H1 (cell line): ENCODE measurements around the gene IQCH. TPM values are rescaled to one million over a fixed set of nuclear protein-coding genes. Genes with fewer than 3 reads are reported as not detected.

Experiments
- SIRT6 ChIP-seq: IDR thresholded peaks from one replicate; pipeline ENCODE4 v1.7.1; 2012; ENCODE audit warnings: low read length, inconsistent platforms
- ZNF274 ChIP-seq: IDR thresholded peaks from 2 replicates; pipeline ENCODE4 v1.7.0; 2012; ENCODE audit warnings: low read length, borderline replicate concordance; ENCODE audit errors: extremely low read depth
- polyA plus RNA-seq, 7 experiments: library from polyadenylated mRNA; depleted of rRNA in 3 of 7; stranded (reverse) in 5 of 7; unstranded in 2 of 7; fragments of >200 nt in 5 of 7; fragments of 200-250 nt in 2 of 7; gene quantifications; 1 replicate in 5 of 7; 2 replicates in 1 of 7; 4 replicates in 1 of 7; pipeline versions ENCODE4 v1.2.1 to v1.2.3, GENCODE V29; 2011 to 2013; ENCODE audit warnings: missing spikeins in 2 of 7, mixed read lengths in 2 of 7
- total RNA-seq: library from RNA; stranded (reverse); fragmentation: NEBNext Ultra II Directional; extraction: Animal tissue kit (Norgen Biotek cat#: 25700); gene quantifications from 2 replicates; pipeline ENCODE4 v1.2.1, GENCODE V29; 2021
- TF ChIP-seq, protein P1 (sequence below): fragments of 300-600 bp; sonication (generic); IDR thresholded peaks from 2 replicates; pipeline ENCODE4 v1.7.1; 2012; ENCODE audit warnings: low read length, moderate library complexity, mild to moderate bottlenecking, inconsistent platforms; ENCODE audit not compliant: insufficient replicate concordance

IQCH gene
- total and polyA plus RNA-seq, 2 of the 8 experiments (the other 6 are each of a cell fraction or from before 2014, with no cell fraction given): 0.60 to 1.9 TPM

DNA sequence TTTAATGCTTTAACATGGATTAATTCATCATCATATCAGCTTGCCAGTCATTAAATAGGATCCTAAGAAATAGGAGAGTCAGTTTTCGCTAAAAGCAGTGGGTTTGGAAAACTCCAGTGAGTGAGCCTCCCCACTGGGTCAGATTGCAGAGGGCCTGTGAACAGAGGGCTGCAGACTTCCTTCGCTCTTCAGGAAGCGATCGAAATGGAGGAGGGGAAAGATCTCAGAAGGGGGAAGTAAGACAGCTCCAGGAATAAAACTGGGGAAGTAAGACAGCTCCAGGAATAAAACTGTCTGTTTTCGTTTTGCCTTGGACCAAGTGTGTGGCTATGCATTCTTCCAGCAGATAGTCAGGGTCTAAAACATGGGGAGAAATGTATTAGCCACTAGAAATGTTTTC, 141.5 kb downstream of the IQCH start (continued):
- TF ChIP-seq, protein P1, sequence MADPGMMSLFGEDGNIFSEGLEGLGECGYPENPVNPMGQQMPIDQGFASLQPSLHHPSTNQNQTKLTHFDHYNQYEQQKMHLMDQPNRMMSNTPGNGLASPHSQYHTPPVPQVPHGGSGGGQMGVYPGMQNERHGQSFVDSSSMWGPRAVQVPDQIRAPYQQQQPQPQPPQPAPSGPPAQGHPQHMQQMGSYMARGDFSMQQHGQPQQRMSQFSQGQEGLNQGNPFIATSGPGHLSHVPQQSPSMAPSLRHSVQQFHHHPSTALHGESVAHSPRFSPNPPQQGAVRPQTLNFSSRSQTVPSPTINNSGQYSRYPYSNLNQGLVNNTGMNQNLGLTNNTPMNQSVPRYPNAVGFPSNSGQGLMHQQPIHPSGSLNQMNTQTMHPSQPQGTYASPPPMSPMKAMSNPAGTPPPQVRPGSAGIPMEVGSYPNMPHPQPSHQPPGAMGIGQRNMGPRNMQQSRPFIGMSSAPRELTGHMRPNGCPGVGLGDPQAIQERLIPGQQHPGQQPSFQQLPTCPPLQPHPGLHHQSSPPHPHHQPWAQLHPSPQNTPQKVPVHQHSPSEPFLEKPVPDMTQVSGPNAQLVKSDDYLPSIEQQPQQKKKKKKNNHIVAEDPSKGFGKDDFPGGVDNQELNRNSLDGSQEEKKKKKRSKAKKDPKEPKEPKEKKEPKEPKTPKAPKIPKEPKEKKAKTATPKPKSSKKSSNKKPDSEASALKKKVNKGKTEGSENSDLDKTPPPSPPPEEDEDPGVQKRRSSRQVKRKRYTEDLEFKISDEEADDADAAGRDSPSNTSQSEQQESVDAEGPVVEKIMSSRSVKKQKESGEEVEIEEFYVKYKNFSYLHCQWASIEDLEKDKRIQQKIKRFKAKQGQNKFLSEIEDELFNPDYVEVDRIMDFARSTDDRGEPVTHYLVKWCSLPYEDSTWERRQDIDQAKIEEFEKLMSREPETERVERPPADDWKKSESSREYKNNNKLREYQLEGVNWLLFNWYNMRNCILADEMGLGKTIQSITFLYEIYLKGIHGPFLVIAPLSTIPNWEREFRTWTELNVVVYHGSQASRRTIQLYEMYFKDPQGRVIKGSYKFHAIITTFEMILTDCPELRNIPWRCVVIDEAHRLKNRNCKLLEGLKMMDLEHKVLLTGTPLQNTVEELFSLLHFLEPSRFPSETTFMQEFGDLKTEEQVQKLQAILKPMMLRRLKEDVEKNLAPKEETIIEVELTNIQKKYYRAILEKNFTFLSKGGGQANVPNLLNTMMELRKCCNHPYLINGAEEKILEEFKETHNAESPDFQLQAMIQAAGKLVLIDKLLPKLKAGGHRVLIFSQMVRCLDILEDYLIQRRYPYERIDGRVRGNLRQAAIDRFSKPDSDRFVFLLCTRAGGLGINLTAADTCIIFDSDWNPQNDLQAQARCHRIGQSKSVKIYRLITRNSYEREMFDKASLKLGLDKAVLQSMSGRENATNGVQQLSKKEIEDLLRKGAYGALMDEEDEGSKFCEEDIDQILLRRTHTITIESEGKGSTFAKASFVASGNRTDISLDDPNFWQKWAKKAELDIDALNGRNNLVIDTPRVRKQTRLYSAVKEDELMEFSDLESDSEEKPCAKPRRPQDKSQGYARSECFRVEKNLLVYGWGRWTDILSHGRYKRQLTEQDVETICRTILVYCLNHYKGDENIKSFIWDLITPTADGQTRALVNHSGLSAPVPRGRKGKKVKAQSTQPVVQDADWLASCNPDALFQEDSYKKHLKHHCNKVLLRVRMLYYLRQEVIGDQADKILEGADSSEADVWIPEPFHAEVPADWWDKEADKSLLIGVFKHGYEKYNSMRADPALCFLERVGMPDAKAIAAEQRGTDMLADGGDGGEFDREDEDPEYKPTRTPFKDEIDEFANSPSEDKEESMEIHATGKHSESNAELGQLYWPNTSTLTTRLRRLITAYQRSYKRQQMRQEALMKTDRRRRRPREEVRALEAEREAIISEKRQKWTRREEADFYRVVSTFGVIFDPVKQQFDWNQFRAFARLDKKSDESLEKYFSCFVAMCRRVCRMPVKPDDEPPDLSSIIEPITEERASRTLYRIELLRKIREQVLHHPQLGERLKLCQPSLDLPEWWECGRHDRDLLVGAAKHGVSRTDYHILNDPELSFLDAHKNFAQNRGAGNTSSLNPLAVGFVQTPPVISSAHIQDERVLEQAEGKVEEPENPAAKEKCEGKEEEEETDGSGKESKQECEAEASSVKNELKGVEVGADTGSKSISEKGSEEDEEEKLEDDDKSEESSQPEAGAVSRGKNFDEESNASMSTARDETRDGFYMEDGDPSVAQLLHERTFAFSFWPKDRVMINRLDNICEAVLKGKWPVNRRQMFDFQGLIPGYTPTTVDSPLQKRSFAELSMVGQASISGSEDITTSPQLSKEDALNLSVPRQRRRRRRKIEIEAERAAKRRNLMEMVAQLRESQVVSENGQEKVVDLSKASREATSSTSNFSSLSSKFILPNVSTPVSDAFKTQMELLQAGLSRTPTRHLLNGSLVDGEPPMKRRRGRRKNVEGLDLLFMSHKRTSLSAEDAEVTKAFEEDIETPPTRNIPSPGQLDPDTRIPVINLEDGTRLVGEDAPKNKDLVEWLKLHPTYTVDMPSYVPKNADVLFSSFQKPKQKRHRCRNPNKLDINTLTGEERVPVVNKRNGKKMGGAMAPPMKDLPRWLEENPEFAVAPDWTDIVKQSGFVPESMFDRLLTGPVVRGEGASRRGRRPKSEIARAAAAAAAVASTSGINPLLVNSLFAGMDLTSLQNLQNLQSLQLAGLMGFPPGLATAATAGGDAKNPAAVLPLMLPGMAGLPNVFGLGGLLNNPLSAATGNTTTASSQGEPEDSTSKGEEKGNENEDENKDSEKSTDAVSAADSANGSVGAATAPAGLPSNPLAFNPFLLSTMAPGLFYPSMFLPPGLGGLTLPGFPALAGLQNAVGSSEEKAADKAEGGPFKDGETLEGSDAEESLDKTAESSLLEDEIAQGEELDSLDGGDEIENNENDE: no peak
- no peak for TF ChIP-seq ZNF274
- no peak for TF ChIP-seq SIRT6
